Uterus (tissue), 2 donors: ENCODE measurements around the gene PRR20D.
"Not testable (repeated sequence)": the region's sequence is repeated elsewhere in the genome, so short reads cannot be mapped to it uniquely, and the experiment has no call there.

Experiments
- POLR2A ChIP-seq, 2 donors: fragments of 450-650 bp; IDR thresholded peaks; one replicate each; pipeline ENCODE4 v1.6.1; 2016; ENCODE audit warnings: antibody characterized with exemption in 2 of 2, mild to moderate bottlenecking in 1 of 2, moderate library complexity in 1 of 2
- TF ChIP-seq, protein P1 (sequence below), 4 experiments: fragments of 200-600 bp in 2 of 4; fragments of 450-650 bp in 2 of 4; sonication (generic) in 2 of 4; IDR thresholded peaks; one replicate each; pipeline ENCODE4 v1.5.1; 2016 to 2019; ENCODE audit warnings: antibody characterized with exemption in 4 of 4, mild to moderate bottlenecking in 2 of 4, moderate library complexity in 1 of 4

DNA sequence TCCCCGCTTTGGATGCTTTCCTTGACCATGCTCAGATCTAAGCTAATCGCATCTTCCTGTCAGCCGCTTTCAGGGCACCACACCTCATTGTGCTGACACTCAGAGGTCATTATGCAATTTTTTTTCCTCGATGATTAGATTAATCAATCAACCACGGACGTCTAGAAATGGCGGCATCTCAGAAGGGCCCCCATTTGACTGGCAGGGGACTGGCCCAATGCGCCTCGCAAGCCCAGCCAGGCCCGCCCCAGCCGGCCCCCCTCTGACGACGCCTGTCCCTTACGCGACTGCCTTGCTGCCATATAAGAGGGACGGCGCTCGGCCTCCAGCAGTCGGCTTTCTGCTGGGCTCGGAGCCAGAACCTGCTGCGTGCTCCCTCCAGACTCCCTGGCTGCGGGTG is 6.7 kb upstream of the PRR20D start, which contains the start of gene PRR20C:
- not testable (repeated sequence) for TF ChIP-seq POLR2A (IDR thresholded peaks at IDR 0.05)
- TF ChIP-seq, protein P1, sequence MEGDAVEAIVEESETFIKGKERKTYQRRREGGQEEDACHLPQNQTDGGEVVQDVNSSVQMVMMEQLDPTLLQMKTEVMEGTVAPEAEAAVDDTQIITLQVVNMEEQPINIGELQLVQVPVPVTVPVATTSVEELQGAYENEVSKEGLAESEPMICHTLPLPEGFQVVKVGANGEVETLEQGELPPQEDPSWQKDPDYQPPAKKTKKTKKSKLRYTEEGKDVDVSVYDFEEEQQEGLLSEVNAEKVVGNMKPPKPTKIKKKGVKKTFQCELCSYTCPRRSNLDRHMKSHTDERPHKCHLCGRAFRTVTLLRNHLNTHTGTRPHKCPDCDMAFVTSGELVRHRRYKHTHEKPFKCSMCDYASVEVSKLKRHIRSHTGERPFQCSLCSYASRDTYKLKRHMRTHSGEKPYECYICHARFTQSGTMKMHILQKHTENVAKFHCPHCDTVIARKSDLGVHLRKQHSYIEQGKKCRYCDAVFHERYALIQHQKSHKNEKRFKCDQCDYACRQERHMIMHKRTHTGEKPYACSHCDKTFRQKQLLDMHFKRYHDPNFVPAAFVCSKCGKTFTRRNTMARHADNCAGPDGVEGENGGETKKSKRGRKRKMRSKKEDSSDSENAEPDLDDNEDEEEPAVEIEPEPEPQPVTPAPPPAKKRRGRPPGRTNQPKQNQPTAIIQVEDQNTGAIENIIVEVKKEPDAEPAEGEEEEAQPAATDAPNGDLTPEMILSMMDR (IDR thresholded peaks at IDR 0.05), result not testable (repeated sequence)
